KG1 (cell line): ENCODE data around the gene PPP1R12B.
"Not testable (repeated sequence)": the region's sequence is repeated elsewhere in the genome, so short reads cannot be mapped to it uniquely, and the experiment has no call there.

Source experiments
- DNase-seq: peaks from one replicate; lab custom pipeline; 2025; lab: John Stamatoyannopoulos, UW

PPP1R12B gene

GRCh38 chr1:202343652-202344349 lies 4.7 kb upstream of the PPP1R12B start:
- DNase-seq: peak; percentile 84

DNA sequence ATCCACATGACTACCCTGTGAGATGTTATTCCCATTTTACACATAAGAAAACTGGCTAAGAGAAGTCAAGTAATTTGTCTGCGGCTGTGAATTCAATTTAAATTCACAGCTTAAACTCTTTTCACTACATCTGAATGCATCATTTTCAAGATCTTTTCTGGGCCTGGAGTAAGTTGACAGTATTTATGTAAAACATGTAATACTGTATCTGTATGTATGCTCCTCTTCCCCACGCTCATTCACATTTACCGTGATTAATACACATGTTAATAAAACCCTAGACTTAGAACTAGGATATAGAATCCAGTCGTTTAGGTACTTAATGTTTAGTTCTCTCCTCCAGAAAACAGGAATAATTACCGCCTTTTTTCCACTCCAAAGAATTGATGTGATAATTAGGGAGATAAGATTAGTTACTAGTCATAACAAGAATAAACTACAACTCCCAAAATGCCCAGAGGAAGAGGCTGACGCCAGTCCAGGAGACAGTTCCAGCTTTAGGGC lies 442 bp upstream of the PPP1R12B start:
- no peak for DNase-seq

- no peak for DNase-seq
These were observed 868 bp downstream of the PPP1R12B start for GRCh38 chr1:202349206-202349928.

GRCh38 chr1:202351725-202352124 lies 3.2 kb downstream of the PPP1R12B start:
- no peak for DNase-seq

DNA sequence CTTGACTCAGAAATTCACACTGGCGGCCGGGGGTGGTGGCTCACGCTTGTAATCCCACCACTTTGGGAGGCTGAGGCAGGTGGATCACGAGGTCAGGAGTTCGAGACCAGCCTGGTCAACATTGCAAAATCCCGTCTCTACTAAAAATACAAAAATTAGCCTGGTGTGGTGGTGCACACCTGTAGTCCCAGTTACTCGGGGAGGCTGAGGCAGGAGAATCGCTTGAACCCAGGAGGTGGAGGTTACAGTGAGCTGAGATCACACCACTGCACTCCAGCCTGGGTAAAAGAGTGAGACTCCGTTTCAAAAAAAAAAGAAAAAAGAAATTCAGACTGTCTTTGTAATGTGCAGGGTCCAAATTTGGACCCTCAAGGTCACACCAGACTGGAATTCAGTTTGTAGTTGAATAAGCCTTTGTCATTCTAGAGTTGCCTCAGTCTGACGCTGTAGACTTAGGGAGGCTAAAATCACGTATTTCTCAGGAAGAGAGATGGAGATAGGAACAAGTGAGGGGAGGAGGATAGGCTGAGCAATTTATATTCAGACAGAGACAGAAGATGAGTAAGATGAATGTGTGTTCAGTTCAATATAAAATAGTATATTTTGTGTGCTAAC lies 4.2 kb downstream of the PPP1R12B start:
- not testable (repeated sequence) for DNase-seq

DNA sequence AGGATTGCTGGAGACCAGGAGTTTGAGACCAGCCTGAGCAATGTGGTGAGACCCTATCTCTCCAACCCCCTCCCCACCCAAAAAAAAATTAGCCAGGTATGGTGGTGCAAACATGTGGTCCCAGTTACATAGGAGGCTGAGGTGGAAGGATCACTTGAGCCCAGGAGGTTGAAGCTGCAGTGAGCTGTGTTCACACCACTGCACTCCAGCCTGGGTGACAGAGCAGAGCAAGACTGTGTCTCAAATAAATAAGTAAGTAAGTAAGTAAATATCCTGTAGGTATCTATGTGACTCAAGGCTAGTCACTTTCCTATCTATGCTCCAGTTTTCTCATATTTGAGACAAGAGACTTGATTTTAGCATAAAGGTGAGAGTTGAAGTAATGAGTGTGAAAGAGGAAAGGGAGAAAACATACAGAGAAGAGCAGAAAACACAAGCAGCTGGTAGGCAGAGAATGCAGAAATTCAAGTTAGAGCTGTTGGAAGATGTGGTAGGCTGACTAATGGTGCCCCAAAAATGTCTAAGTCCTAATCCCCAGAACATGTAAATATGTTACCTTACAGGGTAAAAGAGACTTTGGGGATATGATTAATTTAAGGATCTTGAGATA lies 7.5 kb downstream of the PPP1R12B start:
- DNase-seq: no peak

- no peak for DNase-seq
These were observed 9.0 kb downstream of the PPP1R12B start for GRCh38 chr1:202357506-202357905.

- no peak for DNase-seq
These were observed 12.7 kb downstream of the PPP1R12B start for GRCh38 chr1:202361224-202361623.

DNA sequence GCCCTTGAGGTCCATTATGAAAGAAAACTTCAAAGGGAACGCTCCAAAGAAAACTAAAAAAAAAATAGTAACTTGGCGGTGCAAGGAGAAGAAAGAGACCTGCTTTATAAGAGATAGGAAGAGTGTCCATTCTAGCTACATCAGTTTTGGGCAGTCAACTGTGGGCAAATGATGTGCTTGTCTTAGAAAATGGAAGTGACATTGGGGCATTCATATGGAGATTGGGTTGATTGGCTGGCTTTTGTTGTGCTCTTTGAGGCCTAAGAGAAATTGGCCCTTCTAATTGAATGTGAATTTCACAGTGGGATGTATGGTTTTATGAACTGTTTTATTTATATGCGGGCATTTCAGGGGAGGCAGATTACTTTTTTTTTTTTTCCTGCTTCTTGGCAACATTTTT lies 13.2 kb downstream of the PPP1R12B start:
- no peak for DNase-seq

DNA sequence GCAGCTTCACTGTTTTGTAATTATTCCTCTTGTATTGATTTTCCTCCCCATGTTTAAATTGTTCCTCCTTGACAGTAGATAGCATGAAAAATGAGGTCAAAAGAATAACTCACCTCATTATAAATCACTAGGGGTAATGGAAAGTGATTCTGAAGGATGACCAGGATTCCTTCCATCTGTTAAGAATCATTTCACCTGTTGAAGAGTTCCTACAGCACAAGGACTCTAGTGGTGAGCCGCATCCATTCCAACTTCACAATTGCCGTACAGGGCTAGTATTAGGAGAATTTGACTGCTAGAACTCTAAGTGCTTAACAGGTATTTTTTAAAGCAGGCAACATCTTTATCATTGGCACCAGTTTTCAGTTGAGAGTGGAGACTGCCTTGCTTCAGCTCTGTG lies 13.7 kb downstream of the PPP1R12B start:
- no peak for DNase-seq

- DNase-seq: no peak
These were observed 16.8 kb downstream of the PPP1R12B start for GRCh38 chr1:202365092-202365815.

DNA sequence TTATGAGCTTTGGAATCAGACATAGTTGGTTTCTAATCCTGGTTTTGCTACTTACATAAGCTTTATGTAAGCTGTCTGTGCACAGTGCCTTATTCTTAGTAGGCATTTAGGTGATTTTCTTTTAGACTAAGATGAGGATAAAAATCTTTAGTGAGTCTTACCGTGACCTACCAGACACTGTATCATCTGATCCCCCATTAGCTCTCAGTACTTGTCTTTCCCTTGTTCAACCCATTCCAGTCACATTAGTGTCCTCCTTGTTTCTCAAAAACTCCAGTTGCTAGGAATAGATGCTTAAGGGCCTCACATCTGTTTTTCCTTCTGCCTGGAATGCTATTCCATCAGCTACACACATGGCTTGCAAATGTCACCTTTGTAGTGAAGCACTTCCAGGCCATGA lies 18.8 kb downstream of the PPP1R12B start:
- DNase-seq: no peak

GRCh38 chr1:202370906-202371305 lies 22.4 kb downstream of the PPP1R12B start:
- DNase-seq: not testable (repeated sequence)

DNA sequence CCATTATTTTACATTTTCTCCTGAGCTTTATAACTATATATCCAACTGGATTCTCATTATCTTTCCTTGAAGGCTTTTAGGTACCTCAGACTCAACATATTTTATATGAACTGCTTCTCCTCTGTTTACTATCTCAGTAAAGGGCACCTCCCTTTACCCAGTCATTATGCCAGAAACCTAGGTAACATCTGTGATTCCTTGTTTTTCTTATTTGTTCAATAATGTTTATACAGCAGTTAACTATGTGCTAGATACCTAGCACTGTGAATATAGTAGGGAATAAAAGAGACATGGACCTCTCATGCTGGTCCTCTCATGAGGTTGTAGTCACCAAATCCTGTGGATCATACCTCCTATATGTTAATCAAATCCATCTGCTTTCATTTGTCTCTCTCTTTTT lies 25.6 kb downstream of the PPP1R12B start:
- no peak for DNase-seq

GRCh38 chr1:202375175-202375574 lies 26.7 kb downstream of the PPP1R12B start:
- not testable (repeated sequence) for DNase-seq

DNA sequence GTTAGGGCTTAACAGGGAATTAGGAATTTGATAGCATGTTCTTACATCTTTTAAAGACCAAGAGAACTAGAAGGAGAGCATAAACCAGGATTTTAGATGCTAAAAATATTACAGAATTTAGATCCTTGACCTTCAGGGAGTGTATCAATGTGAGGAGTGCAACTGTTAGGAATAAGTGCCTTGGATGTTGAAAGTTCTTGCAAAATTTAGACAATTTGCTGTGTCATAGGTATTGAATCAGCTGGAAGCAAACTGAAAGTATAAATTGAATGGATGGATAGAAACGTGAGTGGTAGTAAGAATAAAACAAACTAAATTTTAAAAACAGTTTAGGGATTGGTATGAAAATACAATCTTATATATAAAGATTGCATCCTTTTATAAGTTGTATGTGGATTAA lies 27.7 kb downstream of the PPP1R12B start:
- DNase-seq: no peak

- DNase-seq: not testable (repeated sequence)
These were observed 31.5 kb downstream of the PPP1R12B start for GRCh38 chr1:202379884-202380529.

DNA sequence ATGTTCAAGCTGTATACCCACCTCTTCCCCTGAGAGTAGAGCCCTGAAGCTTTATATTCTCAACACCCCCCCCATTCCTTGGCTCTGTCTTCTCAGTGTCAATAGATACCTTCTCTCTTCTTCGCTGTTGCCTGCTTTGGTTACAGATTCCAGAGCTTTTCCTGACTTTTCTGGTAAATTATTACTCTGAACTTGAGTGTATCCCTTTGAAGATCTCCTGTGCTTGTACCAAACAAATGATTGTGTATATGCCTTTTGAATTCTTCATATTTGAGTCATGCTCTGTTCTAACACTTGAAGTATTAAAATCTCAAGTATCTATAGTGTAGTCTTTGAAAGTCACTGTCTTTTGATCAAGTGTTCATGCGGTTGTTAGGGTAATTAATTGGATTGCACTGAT lies 32.0 kb downstream of the PPP1R12B start:
- DNase-seq: not testable (repeated sequence)

- not testable (repeated sequence) for DNase-seq
These were observed 33.4 kb downstream of the PPP1R12B start for GRCh38 chr1:202381867-202382266.

- not testable (repeated sequence) for DNase-seq
These were observed 47.3 kb downstream of the PPP1R12B start for GRCh38 chr1:202395831-202396230.

DNA sequence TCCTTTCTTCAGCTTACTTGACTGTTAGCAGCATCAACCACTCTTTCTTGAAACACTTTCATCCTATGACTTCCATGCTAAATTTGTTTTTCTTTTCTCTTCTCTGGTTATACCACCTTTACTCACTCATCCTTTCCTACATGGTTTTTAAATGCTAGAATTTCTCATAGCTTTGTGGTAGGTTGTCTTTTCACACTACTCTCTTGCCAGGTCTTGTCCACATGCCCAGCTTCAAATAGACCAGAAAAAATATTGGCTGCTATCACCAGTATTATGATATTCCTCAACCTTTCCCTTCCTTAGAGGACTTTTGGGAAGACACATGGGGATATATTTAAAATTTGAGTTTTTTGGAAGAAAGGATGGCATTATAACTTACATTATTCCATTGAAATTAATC lies 48.8 kb downstream of the PPP1R12B start:
- no peak for DNase-seq
